GM23248 (cell line): ENCODE results near the gene LANCL1. TPM values are rescaled to one million over a fixed set of nuclear protein-coding genes. Genes with fewer than 3 reads are reported as not detected.

ENCODE experiments used
- DNase-seq: peaks from one replicate; pipeline ENCODE4 v3.0.0-alpha.2; 2015
- H2AFZ ChIP-seq: fragments of 200-600 bp; sonication (generic); 2 replicates; pipeline ENCODE4 v1.6.1; 2016; ENCODE audit warnings: antibody characterized with exemption
- H3F3A ChIP-seq: fragments of 200-600 bp; sonication (generic); 2 replicates; pipeline ENCODE4 v1.6.1; 2016; ENCODE audit warnings: mild to moderate bottlenecking, antibody characterized with exemption, mixed run types; ENCODE audit not compliant: insufficient read depth
- H3K27ac ChIP-seq: fragments of 200-600 bp; sonication (generic); 2 replicates; pipeline ENCODE4 v1.5.1; 2016; ENCODE audit warnings: mild to moderate bottlenecking
- H3K27me3 ChIP-seq: fragments of 200-600 bp; sonication (generic); replicated peaks from 2 replicates; pipeline ENCODE4 v1.6.1; 2016; ENCODE audit warnings: mild to moderate bottlenecking; ENCODE audit not compliant: insufficient read depth
- H3K36me3 ChIP-seq: fragments of 200-600 bp; sonication (generic); 2 replicates; pipeline ENCODE4 v1.6.1; 2016; ENCODE audit warnings: low read depth, mild to moderate bottlenecking
- H3K4me1 ChIP-seq: fragments of 200-600 bp; sonication (generic); 2 replicates; pipeline ENCODE4 v1.6.1; 2016; ENCODE audit warnings: mild to moderate bottlenecking; ENCODE audit not compliant: insufficient read depth
- H3K4me2 ChIP-seq: fragments of 200-600 bp; sonication (generic); one replicate; pipeline ENCODE4 v1.6.1; 2016; ENCODE audit warnings: mild to moderate bottlenecking; ENCODE audit not compliant: unreplicated experiment
- H3K4me3 ChIP-seq: fragments of 200-600 bp; sonication (generic); 2 replicates; pipeline ENCODE4 v1.5.1; 2016; ENCODE audit warnings: mild to moderate bottlenecking
- H3K79me2 ChIP-seq: fragments of 200-600 bp; sonication (generic); 2 replicates; pipeline ENCODE4 v1.6.1; 2016; ENCODE audit warnings: mild to moderate bottlenecking; ENCODE audit not compliant: insufficient read depth
- H3K9ac ChIP-seq: fragments of 200-600 bp; sonication (generic); 2 replicates; pipeline ENCODE4 v1.6.1; 2016; ENCODE audit warnings: mild to moderate bottlenecking
- H3K9me2 ChIP-seq: fragments of 200-600 bp; sonication (generic); 2 replicates; pipeline ENCODE4 v1.6.1; 2016; ENCODE audit warnings: mixed run types, mild to moderate bottlenecking, moderate library complexity; ENCODE audit not compliant: insufficient read depth
- H3K9me3 ChIP-seq: fragments of 200-600 bp; sonication (generic); one replicate; pipeline ENCODE4 v1.6.1; 2017; ENCODE audit warnings: low read depth
- H4K20me1 ChIP-seq: fragments of 200-600 bp; sonication (generic); 2 replicates; pipeline ENCODE4 v1.6.0; 2016; ENCODE audit not compliant: insufficient read depth
- EZH2 ChIP-seq: fragments of 200-600 bp; sonication (generic); IDR thresholded peaks from 2 replicates; pipeline ENCODE4 v1.6.1; 2018; ENCODE audit warnings: antibody characterized with exemption, mild to moderate bottlenecking; ENCODE audit not compliant: insufficient read depth, poor library complexity, severe bottlenecking
- EZH2phosphoT487 ChIP-seq: fragments of 200-600 bp; sonication (generic); IDR thresholded peaks from 2 replicates; pipeline ENCODE4 v1.6.1; 2018; ENCODE audit warnings: antibody characterized with exemption, moderate library complexity, mild to moderate bottlenecking, low read depth; ENCODE audit not compliant: insufficient read depth
- WGBS, 2 experiments: methylation state at CpG; one replicate each; pipeline ENCODE4 v1.1.6; 2015 to 2017; ENCODE audit warnings: low lambda C conversion rate in 2 of 2, low coverage in 1 of 2; ENCODE audit errors: missing lambda C conversion rate in 2 of 2; 5-methylcytosine and 5-hydroxymethylcytosine counted together
- in situ Hi-C: fragments of 300-500 bp; cut with MboI; formaldehyde crosslinking; loops from 2 replicates; pipeline ENCODE4 v1.15.0; 2020
- polyA plus RNA-seq: library from polyadenylated mRNA; unstranded; fragments of >200 nt; fragmentation: Nextera tagmentation; extraction: Ambion mirVana; gene quantifications from 2 replicates; pipeline ENCODE4 v1.2.1, GENCODE V29; 2016
- total RNA-seq: library from RNA; depleted of rRNA; stranded (reverse); fragments of >200 nt; shearing (Covaris generic); gene quantifications from 2 replicates; pipeline ENCODE4 v1.2.3, GENCODE V29; 2014

LANCL1 gene
- total and polyA plus RNA-seq, 2 experiments from 2014 or later = 33.8 to 37.9 TPM

DNA sequence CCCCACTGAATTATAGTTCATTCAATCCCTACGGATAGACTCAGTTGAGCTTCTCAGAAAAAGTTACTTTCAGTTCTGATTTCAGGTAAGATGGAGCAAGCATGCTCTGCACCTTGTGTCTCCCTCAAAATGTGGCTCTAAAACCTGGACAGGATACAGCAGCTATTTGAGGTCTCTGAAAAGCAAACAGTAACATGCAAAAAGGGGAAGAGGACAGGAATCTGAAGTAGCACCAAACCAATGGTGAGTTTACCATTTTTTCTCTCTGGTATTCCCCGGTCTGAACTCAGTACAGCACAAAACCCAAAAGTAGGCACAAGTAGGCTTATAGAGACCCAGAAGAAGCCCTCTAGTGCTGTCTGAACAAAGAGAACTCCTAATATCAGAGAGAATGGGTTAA, 34.1 kb downstream of the LANCL1 start:
- Histone ChIP-seq H3K9me2 (no peaks in the 10 kb centered on the region), H4K20me1 (no peaks in the 10 kb centered on the region), H3K9me3 (no peaks in the 10 kb centered on the region), H3K79me2 (0 out of 2 replicates have a peak, but pooled peaks cover 11% of the 10 kb centered on the region), H3K4me1 (no peaks in the 10 kb centered on the region), H2AFZ (no peak overlapping the region), H3K4me2 (no peak overlapping the region), H3K9ac (no peak overlapping the region), H3F3A (no peaks in the 10 kb centered on the region), H3K27me3 (no peaks in the 10 kb centered on the region), H3K36me3 (peaks cover 19% of the 10 kb centered on the region), H3K27ac (no peak overlapping the region), H3K4me3 (no peak overlapping the region)
- DNase-seq = no peak
- TF ChIP-seq EZH2 (no peak), EZH2phosphoT487 (no peak)
- 74 to 79% methylated on average over 2 of the region's 2 CpGs for WGBS, 2 experiments
- in situ Hi-C loops = no loop called here

DNA sequence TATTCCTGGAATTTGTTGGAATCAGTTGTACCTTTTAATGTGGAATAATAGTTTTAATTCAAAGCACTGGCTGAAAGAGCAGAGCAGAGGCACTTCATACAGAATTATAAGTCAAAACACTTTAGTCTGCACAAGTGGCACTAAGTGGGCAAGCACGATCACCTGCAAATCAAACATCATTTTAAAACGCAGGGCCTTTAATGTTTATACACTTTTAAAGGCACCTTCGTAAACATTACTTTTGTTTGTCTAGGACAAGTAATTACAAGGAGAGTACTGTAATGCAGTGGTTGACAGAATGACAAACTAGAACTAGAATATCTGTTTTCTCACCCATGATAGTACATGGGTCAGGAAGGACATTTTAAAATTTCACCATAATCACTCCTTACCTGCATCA, 36.4 kb downstream of the LANCL1 start:
- Histone ChIP-seq H3K79me2 (no peaks in the 10 kb centered on the region), H3K9ac (no peak overlapping the region), H3F3A (no peaks in the 10 kb centered on the region), H3K4me1 (no peaks in the 10 kb centered on the region), H3K27me3 (no peaks in the 10 kb centered on the region), H4K20me1 (no peaks in the 10 kb centered on the region), H3K36me3 (peaks cover 26% of the 10 kb centered on the region), H3K4me3 (no peak overlapping the region), H3K27ac (no peak overlapping the region), H3K9me2 (no peaks in the 10 kb centered on the region), H3K4me2 (no peak overlapping the region), H3K9me3 (no peaks in the 10 kb centered on the region), H2AFZ (no peak overlapping the region)
- no peak for TF ChIP-seq EZH2
- no peak for TF ChIP-seq EZH2phosphoT487
- DNase-seq = no peak
- in situ Hi-C loops = no loop called here
- 97% methylated on average over 3 of the region's 3 CpGs for WGBS, 2 experiments

DNA sequence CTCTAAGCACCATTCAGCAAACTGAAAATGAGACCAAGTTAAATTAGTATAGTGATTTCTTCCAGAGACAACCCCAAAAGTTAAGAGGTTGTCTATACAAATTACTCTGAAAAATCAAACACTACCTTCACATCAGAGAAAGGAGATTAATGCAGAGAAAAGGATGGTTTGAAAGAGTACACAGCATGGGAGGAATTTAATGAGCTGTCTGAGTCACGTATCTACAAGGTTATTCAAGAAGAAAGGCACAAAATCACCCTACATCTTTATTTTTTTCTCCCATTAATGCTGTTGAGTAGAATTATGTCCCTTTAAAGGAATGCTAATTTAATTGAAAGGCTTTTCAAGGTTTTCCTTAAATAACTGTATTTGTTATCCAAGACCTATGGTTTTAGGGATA, 41.1 kb downstream of the LANCL1 start:
- Histone ChIP-seq H2AFZ (no peak overlapping the region), H3K4me3 (no peak overlapping the region), H3K9me2 (no peaks in the 10 kb centered on the region), H3K36me3 (peaks cover 55% of the 10 kb centered on the region), H3K4me1 (no peaks in the 10 kb centered on the region), H3K27ac (no peak overlapping the region), H4K20me1 (no peaks in the 10 kb centered on the region), H3K79me2 (no peaks in the 10 kb centered on the region), H3K9me3 (no peaks in the 10 kb centered on the region), H3F3A (no peaks in the 10 kb centered on the region), H3K9ac (no peak overlapping the region), H3K27me3 (no peaks in the 10 kb centered on the region), H3K4me2 (no peak overlapping the region)
- no peak for DNase-seq
- in situ Hi-C loops = no loop called here
- TF ChIP-seq EZH2phosphoT487 (no peak), EZH2 (no peak)
- WGBS, 2 experiments = 100% methylated on average over 1 of the region's 1 CpG

DNA sequence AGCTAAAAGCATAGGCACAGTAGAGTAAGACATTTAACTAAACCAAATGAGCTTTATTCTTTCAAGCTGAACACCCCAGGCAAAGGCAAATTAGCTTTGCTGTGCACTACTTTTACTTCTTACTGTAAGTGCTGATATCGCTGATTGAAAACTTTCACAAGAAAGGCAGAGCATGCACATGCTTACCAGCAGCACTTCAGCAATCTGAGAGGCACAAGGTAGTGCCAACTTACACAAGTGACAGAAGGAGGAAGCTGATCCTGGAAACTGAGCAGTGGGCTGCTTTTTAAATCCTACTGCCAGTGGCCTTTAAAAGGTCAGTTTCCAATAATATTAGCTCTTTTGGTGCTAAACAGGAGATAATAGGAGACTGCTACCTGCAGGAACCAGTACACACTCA, 43.9 kb downstream of the LANCL1 start:
- Histone ChIP-seq H2AFZ (no peak overlapping the region), H4K20me1 (no peaks in the 10 kb centered on the region), H3K9ac (no peak overlapping the region), H3K4me2 (no peak overlapping the region), H3K4me1 (no peaks in the 10 kb centered on the region), H3K36me3 (peaks cover 40% of the 10 kb centered on the region), H3K4me3 (no peak overlapping the region), H3K27ac (no peak overlapping the region), H3K27me3 (no peaks in the 10 kb centered on the region), H3K79me2 (no peaks in the 10 kb centered on the region), H3F3A (no peaks in the 10 kb centered on the region), H3K9me2 (no peaks in the 10 kb centered on the region), H3K9me3 (no peaks in the 10 kb centered on the region)
- in situ Hi-C loops = no loop called here
- WGBS, 2 experiments = 89 to 92% methylated on average over 1 of the region's 1 CpG
- DNase-seq = no peak
- TF ChIP-seq EZH2phosphoT487 (no peak), EZH2 (no peak)

DNA sequence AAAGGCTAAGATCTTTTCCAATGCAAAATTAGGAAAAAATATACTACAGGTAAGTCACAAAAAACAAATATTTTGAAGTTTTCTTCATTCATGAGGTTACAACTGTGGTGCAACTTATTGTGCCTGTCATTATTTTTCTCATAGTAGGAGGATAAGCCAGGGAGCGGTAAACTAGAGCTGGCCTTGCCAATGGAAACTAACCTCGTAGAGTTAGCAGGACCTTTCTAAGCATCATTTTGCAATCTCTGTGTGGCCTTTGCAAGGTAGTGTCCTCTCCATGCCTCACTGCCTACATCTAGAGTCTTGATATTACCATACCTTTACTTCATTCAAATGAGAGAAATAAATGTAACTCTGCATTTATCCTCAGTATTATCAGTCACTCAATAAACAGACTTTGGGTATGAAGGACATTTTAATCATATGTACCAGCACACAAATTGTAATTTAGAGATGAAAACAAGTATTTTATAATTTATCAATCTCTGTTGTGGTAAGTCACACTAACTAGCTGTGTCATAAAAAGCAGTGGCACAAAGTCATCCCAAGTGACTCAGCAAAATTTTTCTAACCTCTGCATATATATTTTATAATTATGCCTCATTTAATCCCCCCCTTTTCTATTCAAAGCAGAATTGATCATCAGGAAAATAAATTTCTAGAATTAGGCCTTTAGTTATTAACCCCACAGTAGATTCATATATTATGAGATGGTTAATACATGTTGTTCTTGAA, 47.0 kb downstream of the LANCL1 start:
- peaks cover 33% of the 10 kb centered on the region for H3K36me3 ChIP-seq
- H2AFZ ChIP-seq = no peak overlapping the region
- no peak overlapping the region for H3K9ac ChIP-seq
- H3F3A ChIP-seq = no peaks in the 10 kb centered on the region
- TF ChIP-seq EZH2phosphoT487 (no peak), EZH2 (no peak)
- H3K4me1 ChIP-seq = no peaks in the 10 kb centered on the region
- H3K9me2 ChIP-seq = no peaks in the 10 kb centered on the region
- no peaks in the 10 kb centered on the region for H4K20me1 ChIP-seq
- H3K4me2 ChIP-seq = no peak overlapping the region
- WGBS, 2 experiments = 97 to 99% methylated on average over 2 of the region's 2 CpGs
- H3K27ac ChIP-seq = no peak overlapping the region
- in situ Hi-C loops = no loop called here
- H3K9me3 ChIP-seq = no peaks in the 10 kb centered on the region
- H3K79me2 ChIP-seq = no peaks in the 10 kb centered on the region
- no peak overlapping the region for H3K4me3 ChIP-seq
- DNase-seq = no peak
- H3K27me3 ChIP-seq = no peaks in the 10 kb centered on the region
